Mesodermal cell (in vitro differentiated cells): ENCODE results near the gene TRPM1.

Source experiments
- H3K27ac ChIP-seq: 2 replicates; pipeline ENCODE4 v1.7.0; 2013; ENCODE audit warnings: mild to moderate bottlenecking, low read depth, low read length, moderate library complexity; ENCODE audit not compliant: severe bottlenecking
- H3K36me3 ChIP-seq: 2 replicates; pipeline ENCODE4 v1.7.1; 2013; ENCODE audit warnings: mild to moderate bottlenecking, low read length, moderate library complexity; ENCODE audit not compliant: control insufficient read depth, insufficient read depth
- H3K4me1 ChIP-seq: one replicate; pipeline ENCODE4 v1.7.1; 2013; ENCODE audit warnings: mild to moderate bottlenecking, low read length; ENCODE audit not compliant: insufficient read depth, control insufficient read depth, poor library complexity, severe bottlenecking
- H3K4me3 ChIP-seq: 2 replicates; pipeline ENCODE4 v1.7.0; 2013; ENCODE audit warnings: low read length, control low read depth, mild to moderate bottlenecking; ENCODE audit not compliant: insufficient read depth, poor library complexity, severe bottlenecking; ENCODE audit errors: extremely low read depth
- H3K9me3 ChIP-seq: 2 replicates; pipeline ENCODE4 v1.7.1; 2013; ENCODE audit warnings: mild to moderate bottlenecking, low read length, moderate library complexity; ENCODE audit not compliant: control insufficient read depth
- WGBS, 2 experiments: methylation state at CpG; one replicate each; pipeline ENCODE4 v1.1.5; 2013; ENCODE audit warnings: missing lambda C conversion rate in 2 of 2; ENCODE audit not compliant: insufficient coverage in 2 of 2; 5-methylcytosine and 5-hydroxymethylcytosine counted together

Gene TRPM1

GRCh38 chr15:31047437-31047836 is 54.1 kb downstream of the TRPM1 start:
- no peaks in the 10 kb centered on the region for H3K9me3 ChIP-seq
- no peak overlapping the region for H3K27ac ChIP-seq
- 81 to 100% methylated on average over 1 to 3 of the region's 8 CpGs for WGBS, 2 experiments
- peaks cover 6% of the 10 kb centered on the region for H3K4me1 ChIP-seq
- H3K4me3 ChIP-seq, result no peak overlapping the region
- H3K36me3 ChIP-seq, result no peaks in the 10 kb centered on the region

- H3K27ac ChIP-seq, result no peak overlapping the region
- H3K36me3 ChIP-seq, result no peaks in the 10 kb centered on the region
- 81 to 91% methylated on average over 15 to 19 of the region's 19 CpGs for WGBS, 2 experiments
- H3K4me3 ChIP-seq, result no peak overlapping the region
- no peaks in the 10 kb centered on the region for H3K9me3 ChIP-seq
- peaks cover 8% of the 10 kb centered on the region for H3K4me1 ChIP-seq
Observed at GRCh38 chr15:31046759-31047359, 54.7 kb downstream of the TRPM1 start.

- H3K4me1 ChIP-seq, result peaks cover 8% of the 10 kb centered on the region
- WGBS, 2 experiments, result 100% methylated on average over 1 of the region's 3 CpGs; no CpG with 5 or more reads in 1 of the 2 experiments
- H3K9me3 ChIP-seq, result no peaks in the 10 kb centered on the region
- no peak overlapping the region for H3K27ac ChIP-seq
- no peaks in the 10 kb centered on the region for H3K36me3 ChIP-seq
- H3K4me3 ChIP-seq, result no peak overlapping the region
Observed at GRCh38 chr15:31045606-31046005, 55.9 kb downstream of the TRPM1 start.

GRCh38 chr15:31042751-31043150 is 58.8 kb downstream of the TRPM1 start:
- H3K4me1 ChIP-seq, result peaks cover 8% of the 10 kb centered on the region
- no peak overlapping the region for H3K4me3 ChIP-seq
- H3K36me3 ChIP-seq, result no peaks in the 10 kb centered on the region
- no CpG with 5 or more reads among the region's 2 CpGs for WGBS, 2 experiments
- H3K27ac ChIP-seq, result no peak overlapping the region
- H3K9me3 ChIP-seq, result no peaks in the 10 kb centered on the region

- no peaks in the 10 kb centered on the region for H3K36me3 ChIP-seq
- H3K4me1 ChIP-seq, result peaks cover 8% of the 10 kb centered on the region
- no peak overlapping the region for H3K4me3 ChIP-seq
- no peaks in the 10 kb centered on the region for H3K9me3 ChIP-seq
- 91 to 97% methylated on average over 3 to 4 of the region's 4 CpGs for WGBS, 2 experiments
- no peak overlapping the region for H3K27ac ChIP-seq
Observed at GRCh38 chr15:31041610-31042009, 59.9 kb downstream of the TRPM1 start.

GRCh38 chr15:31040611-31041010 is 60.9 kb downstream of the TRPM1 start:
- H3K36me3 ChIP-seq, result no peaks in the 10 kb centered on the region
- WGBS, 2 experiments, result 89 to 90% methylated on average over 4 to 7 of the region's 8 CpGs

GRCh38 chr15:31039961-31040360 is 61.6 kb downstream of the TRPM1 start:
- Histone ChIP-seq H3K4me1 (peaks cover 8% of the 10 kb centered on the region), H3K36me3 (no peaks in the 10 kb centered on the region), H3K27ac (no peak overlapping the region), H3K9me3 (no peaks in the 10 kb centered on the region), H3K4me3 (no peak overlapping the region)
- WGBS, 2 experiments, result 94 to 95% methylated on average over 16 of the region's 16 CpGs

More at GRCh38 chr15:31040611-31041010, 60.9 kb downstream of the TRPM1 start:
- Histone ChIP-seq H3K4me3 (no peak overlapping the region), H3K27ac (no peak overlapping the region), H3K9me3 (no peaks in the 10 kb centered on the region), H3K4me1 (peaks cover 8% of the 10 kb centered on the region)

GRCh38 chr15:31037731-31038477 is 63.6 kb downstream of the TRPM1 start:
- no peaks in the 10 kb centered on the region for H3K9me3 ChIP-seq
- H3K27ac ChIP-seq, result no peak overlapping the region
- H3K36me3 ChIP-seq, result no peaks in the 10 kb centered on the region
- H3K4me1 ChIP-seq, result peaks cover 17% of the 10 kb centered on the region
- H3K4me3 ChIP-seq, result no peak overlapping the region
- 93 to 97% methylated on average over 4 to 6 of the region's 10 CpGs for WGBS, 2 experiments

GRCh38 chr15:31036783-31037182 is 64.7 kb downstream of the TRPM1 start:
- Histone ChIP-seq H3K9me3 (no peaks in the 10 kb centered on the region), H3K4me1 (peaks cover 14% of the 10 kb centered on the region), H3K27ac (no peak overlapping the region), H3K36me3 (no peaks in the 10 kb centered on the region), H3K4me3 (no peak overlapping the region)
- WGBS, 2 experiments, result 87 to 92% methylated on average over 6 to 9 of the region's 9 CpGs

- H3K4me3 ChIP-seq, result no peak overlapping the region
- H3K4me1 ChIP-seq, result peaks cover 14% of the 10 kb centered on the region
- H3K9me3 ChIP-seq, result no peaks in the 10 kb centered on the region
- 92 to 95% methylated on average over 4 to 6 of the region's 7 CpGs for WGBS, 2 experiments
- H3K36me3 ChIP-seq, result no peaks in the 10 kb centered on the region
- no peak overlapping the region for H3K27ac ChIP-seq
Observed at GRCh38 chr15:31035610-31036009, 65.9 kb downstream of the TRPM1 start.

GRCh38 chr15:31034152-31034551 is 67.4 kb downstream of the TRPM1 start:
- 80 to 84% methylated on average over 1 to 3 of the region's 4 CpGs for WGBS, 2 experiments
- Histone ChIP-seq H3K27ac (no peak overlapping the region), H3K36me3 (no peaks in the 10 kb centered on the region), H3K4me3 (no peak overlapping the region), H3K4me1 (peaks cover 14% of the 10 kb centered on the region), H3K9me3 (no peaks in the 10 kb centered on the region)
